SK-N-SH (cell line): Measurements from ENCODE around the gene TOMT. TPM values are rescaled to one million over a fixed set of nuclear protein-coding genes. Genes with fewer than 3 reads are reported as not detected.
A peak's percentile ranks its signal among the peaks of the same experiment; 100 is the strongest.

Experiments used
- CTCF ChIA-PET: fragments of 300-600, 350-600 bp; formaldehyde crosslinking; extraction: SDS; loops from one replicate; lab custom pipeline; 2021; lab: Yijun Ruan, JAX
- POLR2A ChIA-PET: fragments of 350-600 bp; sonication (Branson Sonifier 250); formaldehyde crosslinking; extraction: SDS; loops from one replicate; lab custom pipeline; 2020; ENCODE audit warnings: antibody characterized with exemption, inconsistent platforms; lab: Yijun Ruan, JAX
- DNase-seq: peaks from one replicate; pipeline ENCODE4 v3.0.0; 2012
- H2AFZ ChIP-seq: fragments of 200-600 bp; sonication (generic); 2 replicates; pipeline ENCODE4 v1.8.1; 2016; ENCODE audit warnings: antibody characterized with exemption, mild to moderate bottlenecking, low read depth
- H3F3A ChIP-seq: fragments of 200-600 bp; sonication (generic); replicated peaks from 2 replicates; pipeline ENCODE3; 2016; ENCODE audit warnings: antibody characterized with exemption, mild to moderate bottlenecking; ENCODE audit not compliant: insufficient read depth
- H3K27ac ChIP-seq, 2 experiments: fragments of 200-500 bp in 1 of 2; fragments of 200-600 bp in 1 of 2; sonication (Bioruptor generic) in 1 of 2; sonication (generic), shearing (Covaris generic) in 1 of 2; 2 replicates each; pipeline versions ENCODE4 v1.5.1 to v1.6.1; 2014 to 2016; ENCODE audit warnings: low read depth in 2 of 2, inconsistent platforms in 1 of 2, low read length in 1 of 2, mild to moderate bottlenecking in 1 of 2, mixed read lengths in 1 of 2
- H3K27me3 ChIP-seq: fragments of 200-600 bp; sonication (generic), shearing (Covaris generic); 2 replicates; pipeline ENCODE4 v1.6.1; 2016; ENCODE audit warnings: mixed run types; ENCODE audit not compliant: insufficient read depth
- H3K36me3 ChIP-seq, 2 experiments: fragments of 200-500 bp in 1 of 2; fragments of 200-600 bp in 1 of 2; sonication (Bioruptor generic) in 1 of 2; sonication (generic) in 1 of 2; replicated peaks in 1 of 2; 2 replicates each; pipeline versions ENCODE3 to v1.5.1; 2014 to 2016; ENCODE audit warnings: low read length in 1 of 2, mild to moderate bottlenecking in 1 of 2; ENCODE audit not compliant: insufficient read depth in 2 of 2, control insufficient read depth in 1 of 2
- H3K4me1 ChIP-seq, 2 experiments: fragments of 200-500 bp in 1 of 2; fragments of 200-600 bp in 1 of 2; sonication (Bioruptor generic) in 1 of 2; sonication (generic), shearing (Covaris generic) in 1 of 2; 2 replicates each; pipeline versions ENCODE4 v1.5.1 to v1.6.1; 2014 to 2016; ENCODE audit warnings: low read depth in 1 of 2, low read length in 1 of 2, mixed run types in 1 of 2; ENCODE audit not compliant: insufficient read depth in 2 of 2, control insufficient read depth in 1 of 2
- H3K4me2 ChIP-seq: fragments of 200-600 bp; sonication (generic), shearing (Covaris generic); 2 replicates; pipeline ENCODE4 v1.6.1; 2017; ENCODE audit warnings: mixed run types
- H3K4me3 ChIP-seq, 2 experiments: fragments of 200-500 bp in 1 of 2; fragments of 200-600 bp in 1 of 2; sonication (Bioruptor generic) in 1 of 2; sonication (generic), shearing (Covaris generic) in 1 of 2; 2 replicates each; pipeline versions ENCODE4 v1.5.1 to v1.8.1; 2014 to 2016; ENCODE audit warnings: low read depth in 2 of 2, inconsistent platforms in 1 of 2, low read length in 1 of 2, mild to moderate bottlenecking in 1 of 2, mixed read lengths in 1 of 2, moderate library complexity in 1 of 2
- H3K79me2 ChIP-seq: fragments of 200-600 bp; sonication (generic); 2 replicates; pipeline ENCODE4 v1.8.1; 2017; ENCODE audit warnings: mild to moderate bottlenecking; ENCODE audit not compliant: insufficient read depth
- H3K9ac ChIP-seq: fragments of 200-600 bp; sonication (generic); 2 replicates; pipeline ENCODE4 v1.6.1; 2017; ENCODE audit warnings: mixed run types
- H3K9me2 ChIP-seq: fragments of 200-600 bp; sonication (generic); 2 replicates; pipeline ENCODE4 v1.6.1; 2017; ENCODE audit warnings: mixed run types
- H3K9me3 ChIP-seq: fragments of 200-600 bp; sonication (generic); 2 replicates; pipeline ENCODE4 v1.6.1; 2017; ENCODE audit warnings: mixed run types, mild to moderate bottlenecking, moderate library complexity
- H4K20me1 ChIP-seq: fragments of 200-600 bp; sonication (generic); 2 replicates; pipeline ENCODE4 v1.6.1; 2017; ENCODE audit warnings: mild to moderate bottlenecking, mixed run types; ENCODE audit not compliant: insufficient read depth
- CHD2 ChIP-seq: fragments of 150-350 bp; IDR thresholded peaks from 2 replicates; pipeline ENCODE4 v1.6.1; 2018; ENCODE audit warnings: low read length; ENCODE audit not compliant: partially characterized antibody
- FOXJ3 ChIP-seq: sonication (generic); formaldehyde crosslinking; IDR thresholded peaks from 2 replicates; pipeline ENCODE4 v1.5.1; 2020; ENCODE audit warnings: mild to moderate bottlenecking, missing genetic modification reagents
- GATA2 ChIP-seq: sonication (generic); formaldehyde crosslinking; IDR thresholded peaks from 2 replicates; pipeline ENCODE4 v1.5.0; 2020; ENCODE audit warnings: mild to moderate bottlenecking, missing genetic modification reagents
- MEF2A ChIP-seq: IDR thresholded peaks from 2 replicates; pipeline ENCODE4 v1.4.0; 2012; ENCODE audit warnings: low read depth, borderline replicate concordance
- POLR2AphosphoS5 ChIP-seq: IDR thresholded peaks from 2 replicates; pipeline ENCODE4 v1.6.1; 2012; ENCODE audit warnings: low read depth, low read length
- RAD21 ChIP-seq: IDR thresholded peaks from 2 replicates; pipeline ENCODE4 v1.6.1; 2012; ENCODE audit warnings: mild to moderate bottlenecking, low read length
- RCOR1 ChIP-seq: fragments of 150-350 bp; IDR thresholded peaks from 2 replicates; pipeline ENCODE4 v1.6.1; 2017; ENCODE audit warnings: antibody characterized with exemption, low read length
- RXRA ChIP-seq: IDR thresholded peaks from 2 replicates; pipeline ENCODE4 v1.4.0; 2012; ENCODE audit warnings: low read depth, mild to moderate bottlenecking, borderline replicate concordance
- SIN3A ChIP-seq: IDR thresholded peaks from 2 replicates; pipeline ENCODE4 v1.6.1; 2012; ENCODE audit warnings: low read depth, mild to moderate bottlenecking, low read length, moderate library complexity, borderline replicate concordance
- SMC3 ChIP-seq: IDR thresholded peaks from 2 replicates; pipeline ENCODE4 v1.6.1; 2012; ENCODE audit warnings: low read depth, low read length, improper control_type of control experiment
- polyA plus RNA-seq, 3 experiments: library from polyadenylated mRNA; depleted of rRNA; stranded (reverse); fragments of >200 nt; gene quantifications; 2 replicates each; pipeline ENCODE4 v1.2.3, GENCODE V29; 2012
- TF ChIP-seq, protein P1 (sequence below): fragments of 200-600 bp; sonication (generic); IDR thresholded peaks from 2 replicates; pipeline ENCODE4 v1.6.1; 2017; ENCODE audit warnings: antibody characterized with exemption, mild to moderate bottlenecking, moderate library complexity
- TF ChIP-seq, protein P2 (sequence below): IDR thresholded peaks from 2 replicates; pipeline ENCODE4; 2012
- TF ChIP-seq, protein P3 (sequence below): IDR thresholded peaks from 2 replicates; pipeline ENCODE4 v1.4.0; 2012; ENCODE audit warnings: low read depth
- TF ChIP-seq, protein P4 (sequence below): IDR thresholded peaks from 2 replicates; pipeline ENCODE4 v1.6.1; 2012; ENCODE audit warnings: mild to moderate bottlenecking, low read depth, low read length, moderate library complexity

The TOMT gene
- polyA plus RNA-seq, 1 of the 3 experiments (the other 2 are of a cell fraction) = not detected

DNA sequence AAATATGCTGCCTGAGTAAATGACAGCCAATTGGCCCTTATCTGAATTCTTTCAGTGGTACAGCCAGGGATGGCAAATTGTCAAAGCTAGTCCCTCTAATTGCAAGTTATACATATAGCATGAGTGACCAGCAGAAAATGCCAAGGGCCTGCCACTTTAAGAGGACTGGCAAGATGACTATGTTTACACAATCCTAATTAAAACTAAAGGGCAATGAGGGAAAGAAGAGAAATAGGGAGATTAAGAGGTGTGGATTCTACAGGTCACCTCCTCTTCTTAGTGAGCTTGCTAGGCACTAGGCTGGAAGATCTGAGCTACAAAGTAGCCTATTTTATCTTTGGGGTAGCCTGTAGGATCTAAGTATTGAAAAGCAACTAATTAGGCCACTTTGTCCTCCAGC, 38.9 kb upstream of the TOMT start:
- Histone ChIP-seq H3K9me2 (no peaks in the 10 kb centered on the region), H3K9me3 (no peaks in the 10 kb centered on the region), H3K4me2 (0 out of 2 replicates have a peak overlapping the region, but pooled peaks have one; percentile 53), H2AFZ (no peak overlapping the region), H3K27ac (peak overlapping the region in 1 of 2 experiments; percentile 24; a peak in 2 of 4 replicates), H3K4me3 (no peak overlapping the region), H3K79me2 (peaks cover 99% of the 10 kb centered on the region), H3K36me3 (peaks cover 3 to 8% of the 10 kb centered on the region in 2 experiments), H3K27me3 (no peaks in the 10 kb centered on the region), H4K20me1 (no peaks in the 10 kb centered on the region), H3K9ac (no peak overlapping the region), H3F3A (peaks cover 21% of the 10 kb centered on the region), H3K4me1 (peaks cover 16 to 43% of the 10 kb centered on the region in 2 experiments)
- TF ChIP-seq, protein P1, sequence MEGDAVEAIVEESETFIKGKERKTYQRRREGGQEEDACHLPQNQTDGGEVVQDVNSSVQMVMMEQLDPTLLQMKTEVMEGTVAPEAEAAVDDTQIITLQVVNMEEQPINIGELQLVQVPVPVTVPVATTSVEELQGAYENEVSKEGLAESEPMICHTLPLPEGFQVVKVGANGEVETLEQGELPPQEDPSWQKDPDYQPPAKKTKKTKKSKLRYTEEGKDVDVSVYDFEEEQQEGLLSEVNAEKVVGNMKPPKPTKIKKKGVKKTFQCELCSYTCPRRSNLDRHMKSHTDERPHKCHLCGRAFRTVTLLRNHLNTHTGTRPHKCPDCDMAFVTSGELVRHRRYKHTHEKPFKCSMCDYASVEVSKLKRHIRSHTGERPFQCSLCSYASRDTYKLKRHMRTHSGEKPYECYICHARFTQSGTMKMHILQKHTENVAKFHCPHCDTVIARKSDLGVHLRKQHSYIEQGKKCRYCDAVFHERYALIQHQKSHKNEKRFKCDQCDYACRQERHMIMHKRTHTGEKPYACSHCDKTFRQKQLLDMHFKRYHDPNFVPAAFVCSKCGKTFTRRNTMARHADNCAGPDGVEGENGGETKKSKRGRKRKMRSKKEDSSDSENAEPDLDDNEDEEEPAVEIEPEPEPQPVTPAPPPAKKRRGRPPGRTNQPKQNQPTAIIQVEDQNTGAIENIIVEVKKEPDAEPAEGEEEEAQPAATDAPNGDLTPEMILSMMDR = no peak
- TF ChIP-seq RCOR1 (no peak), RAD21 (no peak), FOXJ3 (CRISPR knock-in tag) (no peak), SMC3 (no peak), RXRA (no peak), POLR2AphosphoS5 (no peak), CHD2 (no peak), SIN3A (no peak), GATA2 (CRISPR knock-in tag) (no peak), MEF2A (no peak)
- TF ChIP-seq, protein P2, sequence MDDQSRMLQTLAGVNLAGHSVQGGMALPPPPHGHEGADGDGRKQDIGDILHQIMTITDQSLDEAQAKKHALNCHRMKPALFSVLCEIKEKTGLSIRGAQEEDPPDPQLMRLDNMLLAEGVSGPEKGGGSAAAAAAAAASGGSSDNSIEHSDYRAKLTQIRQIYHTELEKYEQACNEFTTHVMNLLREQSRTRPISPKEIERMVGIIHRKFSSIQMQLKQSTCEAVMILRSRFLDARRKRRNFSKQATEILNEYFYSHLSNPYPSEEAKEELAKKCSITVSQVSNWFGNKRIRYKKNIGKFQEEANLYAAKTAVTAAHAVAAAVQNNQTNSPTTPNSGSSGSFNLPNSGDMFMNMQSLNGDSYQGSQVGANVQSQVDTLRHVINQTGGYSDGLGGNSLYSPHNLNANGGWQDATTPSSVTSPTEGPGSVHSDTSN = no peak
- TF ChIP-seq, protein P3, sequence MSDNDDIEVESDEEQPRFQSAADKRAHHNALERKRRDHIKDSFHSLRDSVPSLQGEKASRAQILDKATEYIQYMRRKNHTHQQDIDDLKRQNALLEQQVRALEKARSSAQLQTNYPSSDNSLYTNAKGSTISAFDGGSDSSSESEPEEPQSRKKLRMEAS = no peak
- TF ChIP-seq, protein P4, sequence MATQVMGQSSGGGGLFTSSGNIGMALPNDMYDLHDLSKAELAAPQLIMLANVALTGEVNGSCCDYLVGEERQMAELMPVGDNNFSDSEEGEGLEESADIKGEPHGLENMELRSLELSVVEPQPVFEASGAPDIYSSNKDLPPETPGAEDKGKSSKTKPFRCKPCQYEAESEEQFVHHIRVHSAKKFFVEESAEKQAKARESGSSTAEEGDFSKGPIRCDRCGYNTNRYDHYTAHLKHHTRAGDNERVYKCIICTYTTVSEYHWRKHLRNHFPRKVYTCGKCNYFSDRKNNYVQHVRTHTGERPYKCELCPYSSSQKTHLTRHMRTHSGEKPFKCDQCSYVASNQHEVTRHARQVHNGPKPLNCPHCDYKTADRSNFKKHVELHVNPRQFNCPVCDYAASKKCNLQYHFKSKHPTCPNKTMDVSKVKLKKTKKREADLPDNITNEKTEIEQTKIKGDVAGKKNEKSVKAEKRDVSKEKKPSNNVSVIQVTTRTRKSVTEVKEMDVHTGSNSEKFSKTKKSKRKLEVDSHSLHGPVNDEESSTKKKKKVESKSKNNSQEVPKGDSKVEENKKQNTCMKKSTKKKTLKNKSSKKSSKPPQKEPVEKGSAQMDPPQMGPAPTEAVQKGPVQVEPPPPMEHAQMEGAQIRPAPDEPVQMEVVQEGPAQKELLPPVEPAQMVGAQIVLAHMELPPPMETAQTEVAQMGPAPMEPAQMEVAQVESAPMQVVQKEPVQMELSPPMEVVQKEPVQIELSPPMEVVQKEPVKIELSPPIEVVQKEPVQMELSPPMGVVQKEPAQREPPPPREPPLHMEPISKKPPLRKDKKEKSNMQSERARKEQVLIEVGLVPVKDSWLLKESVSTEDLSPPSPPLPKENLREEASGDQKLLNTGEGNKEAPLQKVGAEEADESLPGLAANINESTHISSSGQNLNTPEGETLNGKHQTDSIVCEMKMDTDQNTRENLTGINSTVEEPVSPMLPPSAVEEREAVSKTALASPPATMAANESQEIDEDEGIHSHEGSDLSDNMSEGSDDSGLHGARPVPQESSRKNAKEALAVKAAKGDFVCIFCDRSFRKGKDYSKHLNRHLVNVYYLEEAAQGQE = no peak
- ChIA-PET CTCF (interaction anchor here (0.7 to 4.2 kb wide), 5 partner anchors 18 to 116 kb away, joined by 3 to 18 read pairs (median 3); no protein-coding TSS in a partner anchor), POLR2A (interaction anchor here (0.5 to 0.6 kb wide), 2 partner anchors 29 to 52 kb away, joined by 3 read pairs; no protein-coding TSS in a partner anchor)
- DNase-seq = no peak
